TTC549 (cell line): ENCODE results near the gene SERTAD3.
"Not testable (repeated sequence)": the region's sequence is repeated elsewhere in the genome, so short reads cannot be mapped to it uniquely, and the experiment has no call there.

Source experiments
- FAIRE-seq: peaks from 2 replicates; lab custom pipeline; 2012; peaks lifted over from hg19 to GRCh38; lab: Jason Lieb, UNC

The SERTAD3 gene

GRCh38 chr19:40408598-40408925, 35.6 kb downstream of the SERTAD3 start:
- not testable (repeated sequence) for FAIRE-seq

GRCh38 chr19:40407714-40408597, 36.2 kb downstream of the SERTAD3 start:
- no peak for FAIRE-seq

DNA sequence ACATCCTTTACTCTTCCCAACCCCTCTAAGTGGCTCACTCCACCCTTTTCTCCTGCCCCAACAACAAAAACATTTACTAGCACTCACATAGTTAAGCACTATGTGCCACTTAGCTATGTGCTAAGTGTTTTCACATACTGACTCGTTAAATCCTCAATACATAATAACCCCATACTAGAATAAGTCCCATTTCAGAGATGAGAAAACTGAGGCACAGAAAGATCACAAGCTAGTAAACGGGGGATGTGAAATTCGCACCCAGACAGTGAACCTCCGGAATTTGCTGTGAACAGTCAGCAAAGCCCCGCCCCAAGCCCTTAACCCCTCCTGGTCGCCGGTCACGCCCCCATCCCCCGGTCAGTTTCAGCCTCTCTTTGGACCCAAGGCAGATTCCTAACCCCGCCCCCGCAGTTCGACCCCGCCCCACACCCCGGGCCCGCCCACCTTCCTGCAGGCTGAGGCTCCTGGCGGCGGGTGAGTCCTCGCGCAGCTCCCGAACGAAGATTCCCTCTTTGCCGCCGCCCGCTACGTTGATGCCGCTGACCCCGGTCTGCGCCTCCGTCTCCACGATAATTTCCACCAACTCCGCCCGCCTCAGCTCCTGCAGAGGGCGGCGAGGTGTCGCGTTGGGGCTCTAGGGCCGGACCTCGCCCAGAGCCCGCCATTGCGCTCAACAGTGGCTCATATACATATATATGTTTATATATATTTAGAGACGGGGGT, 40.7 kb downstream of the SERTAD3 start:
- no peak for FAIRE-seq

DNA sequence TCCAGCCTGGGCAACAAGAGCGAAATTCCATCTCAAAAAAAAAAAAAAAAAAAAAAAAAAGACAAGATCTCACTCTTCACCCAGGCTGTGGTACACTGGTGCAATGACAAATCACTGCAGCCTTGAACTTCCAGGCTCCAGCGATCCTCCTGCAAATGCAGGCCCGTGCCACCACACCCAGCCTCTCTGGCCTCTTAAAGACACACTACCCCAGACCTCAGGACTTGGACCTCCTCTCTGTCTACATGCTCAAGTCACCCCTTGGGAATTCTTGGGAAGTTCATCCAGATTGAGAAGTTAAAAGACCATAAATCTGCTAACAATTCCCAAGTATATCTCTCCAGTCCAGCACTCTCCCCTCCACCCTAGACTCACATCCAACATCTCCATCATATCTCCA, 43.6 kb downstream of the SERTAD3 start:
- no peak for FAIRE-seq

GRCh38 chr19:40398417-40399131, 45.6 kb downstream of the SERTAD3 start:
- FAIRE-seq = no peak

- FAIRE-seq = no peak
Observed at GRCh38 chr19:40397568-40397906, 46.6 kb downstream of the SERTAD3 start.

- FAIRE-seq = no peak
Observed at GRCh38 chr19:40396886-40397567, 47.1 kb downstream of the SERTAD3 start.

- no peak for FAIRE-seq
Observed at GRCh38 chr19:40395956-40396355, 48.2 kb downstream of the SERTAD3 start.

GRCh38 chr19:40394816-40395210, 49.3 kb downstream of the SERTAD3 start:
- FAIRE-seq = no peak

- FAIRE-seq = no peak
Observed at GRCh38 chr19:40393894-40394815, 50.0 kb downstream of the SERTAD3 start.

DNA sequence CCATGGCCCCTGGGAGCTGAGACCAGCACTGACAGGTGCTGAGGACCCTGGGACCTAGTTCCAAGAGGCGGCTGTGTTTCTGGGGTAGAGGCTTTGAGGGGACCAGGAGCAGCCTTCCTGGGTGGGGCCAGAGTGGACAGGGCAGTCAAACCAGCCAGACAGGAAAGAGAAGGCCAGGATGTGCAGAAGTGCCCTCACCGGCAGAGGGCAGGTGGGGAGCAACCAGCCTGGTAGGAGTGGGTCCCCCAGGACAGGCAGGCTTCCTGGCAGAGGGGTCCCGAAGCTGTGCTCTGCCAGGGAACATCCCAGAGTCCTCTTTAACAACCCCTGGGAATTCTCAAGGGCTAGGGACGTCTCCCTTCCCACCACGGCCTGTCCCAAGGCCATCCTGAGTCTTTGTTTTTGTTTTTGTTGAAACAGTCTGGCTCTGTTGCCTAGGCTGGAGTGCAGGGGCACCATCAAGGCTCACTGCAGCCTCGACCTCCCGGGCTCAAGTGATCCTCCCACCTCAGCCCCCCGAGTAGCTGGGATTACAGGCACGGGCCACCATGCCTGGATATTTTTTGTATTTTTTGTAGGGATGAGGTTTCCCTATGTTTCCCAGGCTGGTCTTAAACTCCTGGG, 51.1 kb downstream of the SERTAD3 start:
- FAIRE-seq = no peak

GRCh38 chr19:40392123-40392522, 52.0 kb downstream of the SERTAD3 start:
- no peak for FAIRE-seq
